RCC 7860 (cell line): ENCODE results near the gene INSYN2A.

Experiments used
- DNase-seq: peaks from one replicate; pipeline ENCODE4 v3.0.0-alpha.2; 2015; ENCODE audit warnings: low spot score
- FAIRE-seq: peaks from 2 replicates; lab custom pipeline; 2012; peaks lifted over from hg19 to GRCh38; lab: Jason Lieb, UNC

Gene INSYN2A

GRCh38 chr10:127154831-127155620 lies 41.4 kb downstream of the INSYN2A start:
- FAIRE-seq, result no peak
- DNase-seq, result no peak

- no peak for DNase-seq
- FAIRE-seq, result no peak
Measured at GRCh38 chr10:127153181-127153580, 43.2 kb downstream of the INSYN2A start.

GRCh38 chr10:127151981-127152699 lies 44.3 kb downstream of the INSYN2A start:
- no peak for FAIRE-seq
- DNase-seq, result peak; percentile 78

- peak; percentile 95 for DNase-seq
- peak; percentile 96 for FAIRE-seq
Measured at GRCh38 chr10:127151541-127151940, 44.9 kb downstream of the INSYN2A start.

GRCh38 chr10:127150136-127150535 lies 46.3 kb downstream of the INSYN2A start:
- peak; percentile 95 for DNase-seq
- FAIRE-seq, result peak; percentile 94

- FAIRE-seq, result no peak
Measured at GRCh38 chr10:127149501-127150081, 46.8 kb downstream of the INSYN2A start.

GRCh38 chr10:127148933-127149220 lies 47.5 kb downstream of the INSYN2A start:
- DNase-seq, result peak; percentile 82
- FAIRE-seq, result no peak

More at GRCh38 chr10:127149501-127150081, 46.8 kb downstream of the INSYN2A start:
- no peak for DNase-seq

- FAIRE-seq (peak; percentile 98), DNase-seq (peak; percentile 89)
Measured at GRCh38 chr10:127148066-127148932, 48.1 kb downstream of the INSYN2A start.

- DNase-seq (no peak), FAIRE-seq (no peak)
Measured at GRCh38 chr10:127146661-127147060, 49.7 kb downstream of the INSYN2A start.
